Measurements from ENCODE around the gene DYNC1H1. TPM values are rescaled to one million over a fixed set of nuclear protein-coding genes. Genes with fewer than 3 reads are reported as not detected.

DYNC1H1 gene
- total RNA-seq, 2 donors from 2014 or later: 345 to 359 TPM

DNA sequence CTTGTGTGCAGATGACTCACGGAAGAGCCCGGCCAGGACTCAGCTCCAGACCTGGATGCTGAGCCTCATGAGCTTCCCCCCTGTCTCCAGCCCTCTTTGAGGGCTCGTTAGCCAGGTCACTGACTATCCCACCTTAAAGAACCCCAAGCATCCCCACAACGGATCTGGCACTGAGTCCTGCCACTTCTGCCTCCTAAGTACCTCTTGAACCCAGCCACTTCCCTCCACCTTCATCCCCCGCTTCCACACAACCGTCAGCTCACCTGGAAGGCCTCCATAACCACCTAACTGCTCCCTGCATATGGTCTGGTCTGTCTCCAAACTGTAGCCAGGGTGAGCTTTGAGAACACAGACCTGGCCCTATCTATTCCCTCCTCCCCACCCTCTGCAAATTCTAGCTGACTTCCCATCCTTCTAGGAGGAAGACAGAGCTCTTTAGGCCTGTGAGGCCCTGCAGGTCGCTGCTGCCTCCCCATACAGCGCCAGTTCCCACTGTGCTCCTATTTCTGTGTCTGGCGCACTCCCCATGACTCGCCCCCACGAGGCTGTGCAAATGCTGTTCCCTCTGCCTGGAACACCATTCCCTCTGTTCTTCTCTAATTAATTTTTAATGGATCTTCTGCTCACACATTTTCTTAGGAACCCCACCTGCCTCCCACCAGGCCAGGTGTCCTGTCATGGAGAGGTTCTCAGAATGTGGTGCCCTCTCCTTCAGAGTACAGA lies 125.4 kb downstream of the DYNC1H1 start:
- peaks cover 4% of the 10 kb centered on the region for H3K4me1 ChIP-seq
- TF ChIP-seq, protein P1, sequence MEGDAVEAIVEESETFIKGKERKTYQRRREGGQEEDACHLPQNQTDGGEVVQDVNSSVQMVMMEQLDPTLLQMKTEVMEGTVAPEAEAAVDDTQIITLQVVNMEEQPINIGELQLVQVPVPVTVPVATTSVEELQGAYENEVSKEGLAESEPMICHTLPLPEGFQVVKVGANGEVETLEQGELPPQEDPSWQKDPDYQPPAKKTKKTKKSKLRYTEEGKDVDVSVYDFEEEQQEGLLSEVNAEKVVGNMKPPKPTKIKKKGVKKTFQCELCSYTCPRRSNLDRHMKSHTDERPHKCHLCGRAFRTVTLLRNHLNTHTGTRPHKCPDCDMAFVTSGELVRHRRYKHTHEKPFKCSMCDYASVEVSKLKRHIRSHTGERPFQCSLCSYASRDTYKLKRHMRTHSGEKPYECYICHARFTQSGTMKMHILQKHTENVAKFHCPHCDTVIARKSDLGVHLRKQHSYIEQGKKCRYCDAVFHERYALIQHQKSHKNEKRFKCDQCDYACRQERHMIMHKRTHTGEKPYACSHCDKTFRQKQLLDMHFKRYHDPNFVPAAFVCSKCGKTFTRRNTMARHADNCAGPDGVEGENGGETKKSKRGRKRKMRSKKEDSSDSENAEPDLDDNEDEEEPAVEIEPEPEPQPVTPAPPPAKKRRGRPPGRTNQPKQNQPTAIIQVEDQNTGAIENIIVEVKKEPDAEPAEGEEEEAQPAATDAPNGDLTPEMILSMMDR (IDR thresholded peaks at IDR 0.05): no peak
- H3K4me3 ChIP-seq: no peak overlapping the region
- no peak overlapping the region for H3K9ac ChIP-seq (ENCODE audit: low read depth in 2 of 2, low read length in 2 of 2)
- no peaks in the 10 kb centered on the region for H3K27me3 ChIP-seq
- no peaks in the 10 kb centered on the region for H3K9me3 ChIP-seq
- no peak for DNase-seq
- H3K27ac ChIP-seq: no peak overlapping the region
- intact Hi-C loops (cut with DNase I): loop anchor here (5.0 kb wide), 1 partner anchor 127 kb away; the partner anchor contains the start of gene DYNC1H1
- H3K36me3 ChIP-seq: no peaks in the 10 kb centered on the region

DNA sequence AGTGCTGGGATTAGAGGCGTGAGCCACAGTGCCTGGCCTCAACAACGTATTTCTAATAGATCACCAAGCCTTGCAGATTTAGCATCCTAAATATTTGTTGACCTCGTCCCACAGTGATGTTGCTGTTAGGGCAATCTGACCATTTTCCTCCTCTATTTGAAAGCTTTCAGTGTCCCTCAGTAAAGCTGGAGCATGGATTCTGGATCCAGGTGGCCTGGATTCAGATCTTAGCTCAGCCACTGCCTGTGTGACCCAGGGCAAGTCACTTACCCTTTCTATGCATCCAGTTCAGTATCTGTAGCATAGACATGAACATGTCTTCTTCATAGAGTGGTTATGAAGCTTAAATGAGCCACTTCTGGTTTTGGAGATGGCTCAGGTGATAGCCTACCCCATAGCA lies 126.3 kb downstream of the DYNC1H1 start:
- DNase-seq: no peak
- H3K4me3 ChIP-seq: no peak overlapping the region
- no peak overlapping the region for H3K27ac ChIP-seq
- H3K9ac ChIP-seq (ENCODE audit: low read depth in 2 of 2, low read length in 2 of 2): no peak overlapping the region
- TF ChIP-seq, protein P1 (IDR thresholded peaks at IDR 0.05): no peak
- no peaks in the 10 kb centered on the region for H3K9me3 ChIP-seq
- no peaks in the 10 kb centered on the region for H3K4me1 ChIP-seq
- H3K36me3 ChIP-seq: no peaks in the 10 kb centered on the region
- H3K27me3 ChIP-seq: no peaks in the 10 kb centered on the region
- intact Hi-C loops (cut with DNase I): loop anchor here (5.0 kb wide), 1 partner anchor 128 kb away; the partner anchor contains the start of gene DYNC1H1

DNA sequence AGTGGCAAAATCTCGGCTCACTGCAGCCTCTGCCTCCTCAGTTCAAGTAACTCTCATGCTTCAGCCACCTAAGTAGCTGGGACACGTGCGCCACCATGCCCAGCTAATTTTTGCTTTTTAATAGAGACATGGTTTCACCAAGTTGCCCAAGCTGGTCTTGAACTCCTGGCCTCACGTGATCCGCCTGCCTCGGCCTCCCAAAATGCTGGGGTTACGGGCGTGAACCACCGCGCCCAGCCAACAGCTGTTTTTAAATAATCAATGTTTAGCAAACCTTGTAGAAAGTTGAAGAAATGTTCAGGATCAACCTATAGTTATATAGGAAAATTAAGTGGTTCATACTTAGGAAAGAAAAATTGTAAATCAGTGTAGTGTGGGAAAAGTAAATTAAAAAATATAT lies 128.4 kb downstream of the DYNC1H1 start:
- H3K9ac ChIP-seq (ENCODE audit: low read depth in 2 of 2, low read length in 2 of 2): no peak overlapping the region
- H3K4me1 ChIP-seq: peaks cover 4% of the 10 kb centered on the region
- H3K27me3 ChIP-seq: no peaks in the 10 kb centered on the region
- TF ChIP-seq, protein P1 (IDR thresholded peaks at IDR 0.05): no peak
- H3K36me3 ChIP-seq: no peaks in the 10 kb centered on the region
- no peak for DNase-seq
- no peak overlapping the region for H3K4me3 ChIP-seq
- intact Hi-C loops (cut with DNase I): loop anchor here (5.0 kb wide), 1 partner anchor 131 kb away; the partner anchor contains the start of gene DYNC1H1
- no peaks in the 10 kb centered on the region for H3K9me3 ChIP-seq
- no peak overlapping the region for H3K27ac ChIP-seq

DNA sequence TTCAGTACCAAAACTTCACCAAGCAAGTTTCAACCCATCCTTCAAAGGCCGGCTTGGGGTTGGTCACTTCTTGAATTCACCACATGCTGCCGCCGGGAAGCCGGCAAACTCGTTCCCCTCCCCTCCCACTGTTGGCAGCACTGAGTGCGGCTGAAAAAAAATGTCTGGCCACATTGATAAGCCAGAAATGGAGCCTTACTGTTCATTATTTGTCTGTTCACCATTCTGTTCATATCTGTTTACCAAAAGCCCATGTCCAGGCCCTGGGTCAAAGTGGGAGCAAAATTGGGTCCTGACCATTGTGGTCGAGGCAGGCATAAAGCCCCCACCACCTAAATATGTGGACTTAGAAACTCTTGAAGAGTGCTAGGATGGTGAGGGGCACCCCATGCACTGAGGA lies 129.7 kb downstream of the DYNC1H1 start:
- Histone ChIP-seq H3K36me3 (no peaks in the 10 kb centered on the region), H3K9me3 (no peaks in the 10 kb centered on the region), H3K9ac (ENCODE audit: low read depth in 2 of 2, low read length in 2 of 2) (no peak overlapping the region), H3K27me3 (no peaks in the 10 kb centered on the region), H3K4me3 (no peak overlapping the region), H3K27ac (no peak overlapping the region), H3K4me1 (peaks cover 4% of the 10 kb centered on the region)
- TF ChIP-seq, protein P1 (IDR thresholded peaks at IDR 0.05): no peak
- intact Hi-C loops (cut with DNase I): loop anchor here (5.0 kb wide), 1 partner anchor 132 kb away; the partner anchor contains the start of gene DYNC1H1
- DNase-seq: no peak

DNA sequence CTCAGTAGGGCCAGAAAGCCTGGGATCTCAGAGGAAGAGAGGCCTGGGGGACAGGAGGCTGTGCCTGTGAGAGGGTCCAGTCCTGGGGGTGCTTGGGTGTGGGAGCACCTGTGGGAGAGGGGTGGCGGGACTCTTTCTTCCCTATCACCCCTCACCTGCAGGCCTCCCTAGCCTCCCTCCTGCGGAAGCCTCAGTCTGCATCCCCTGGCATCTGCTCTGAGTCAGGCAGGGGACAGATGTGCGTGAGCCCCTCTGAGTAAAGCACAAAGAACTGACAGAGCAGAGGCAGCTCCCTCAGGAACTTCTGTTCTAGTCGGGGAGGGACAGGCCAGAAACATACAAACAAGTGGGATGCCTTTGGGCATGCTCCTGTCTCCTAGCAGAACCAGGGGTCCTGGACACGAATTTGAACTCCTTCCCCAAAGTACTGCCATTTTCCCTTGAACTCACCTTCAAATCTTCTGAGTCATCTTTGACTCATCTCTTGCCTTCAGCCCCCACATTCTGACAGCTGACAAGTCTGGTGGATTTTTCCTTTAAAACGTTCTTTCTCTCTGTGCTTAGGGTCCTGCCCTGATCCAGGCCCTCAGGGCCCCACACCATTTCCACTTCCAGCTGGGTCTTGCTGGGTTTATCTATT lies 131.0 kb downstream of the DYNC1H1 start:
- Histone ChIP-seq H3K27me3 (no peaks in the 10 kb centered on the region), H3K9ac (ENCODE audit: low read depth in 2 of 2, low read length in 2 of 2) (no peak overlapping the region), H3K27ac (no peak overlapping the region), H3K4me1 (peaks cover 4% of the 10 kb centered on the region), H3K9me3 (no peaks in the 10 kb centered on the region), H3K4me3 (no peak overlapping the region), H3K36me3 (no peaks in the 10 kb centered on the region)
- intact Hi-C loops (cut with DNase I): loop anchor here (5.0 kb wide), 1 partner anchor 388 kb away; no protein-coding TSS in a partner anchor
- DNase-seq: no peak
- TF ChIP-seq, protein P1 (IDR thresholded peaks at IDR 0.05): no peak
